ENCODE results near the gene CPNE6.

Gene CPNE6

GRCh38 chr14:24113801-24114531 is 42.6 kb downstream of the CPNE6 start:
- peak overlapping the region; percentile 92 for H3K4me3 ChIP-seq (ENCODE audit: low read length)
- DNase-seq (ENCODE audit: low read depth), result peak; percentile 88
- no peak for TF ChIP-seq CTCF (IDR thresholded peaks at IDR 0.05; ENCODE audit: insufficient read depth, low read depth, low read length, missing control alignments)

- H3K4me3 ChIP-seq (ENCODE audit: low read length), result peak within 1 kb of the TSS; percentile 92
- peak; percentile 100 for DNase-seq (ENCODE audit: low read depth)
- no peak for TF ChIP-seq CTCF (IDR thresholded peaks at IDR 0.05; ENCODE audit: insufficient read depth, low read depth, low read length, missing control alignments)
Measured at GRCh38 chr14:24114532-24115421, 43.4 kb downstream of the CPNE6 start, which contains the start of the genes DCAF11 and NRL. Gene DCAF11 (plus strand): TSS chr14:24114777. CDS start chr14:24115595, 818 bp downstream. Gene NRL (minus strand): TSS chr14:24114949. CDS start chr14:24082848, 32,101 bp downstream.

- peak overlapping the region; percentile 92 for H3K4me3 ChIP-seq (ENCODE audit: low read length)
- DNase-seq (ENCODE audit: low read depth), result no peak
- no peak for TF ChIP-seq CTCF (IDR thresholded peaks at IDR 0.05; ENCODE audit: insufficient read depth, low read depth, low read length, missing control alignments)
Measured at GRCh38 chr14:24115422-24116127, 44.2 kb downstream of the CPNE6 start.

- no peak for TF ChIP-seq CTCF (IDR thresholded peaks at IDR 0.05; ENCODE audit: insufficient read depth, low read depth, low read length, missing control alignments)
- DNase-seq (ENCODE audit: low read depth), result no peak
- H3K4me3 ChIP-seq (ENCODE audit: low read length), result peak overlapping the region; percentile 92
Measured at GRCh38 chr14:24116128-24116814, 44.9 kb downstream of the CPNE6 start.

GRCh38 chr14:24117179-24117578 is 45.8 kb downstream of the CPNE6 start:
- no peak for TF ChIP-seq CTCF (IDR thresholded peaks at IDR 0.05; ENCODE audit: insufficient read depth, low read depth, low read length, missing control alignments)
- H3K4me3 ChIP-seq (ENCODE audit: low read length), result no peak overlapping the region
- DNase-seq (ENCODE audit: low read depth), result no peak

- H3K4me3 ChIP-seq (ENCODE audit: low read length), result no peak overlapping the region
- no peak for TF ChIP-seq CTCF (IDR thresholded peaks at IDR 0.05; ENCODE audit: insufficient read depth, low read depth, low read length, missing control alignments)
- no peak for DNase-seq (ENCODE audit: low read depth)
Measured at GRCh38 chr14:24119691-24120090, 48.3 kb downstream of the CPNE6 start.
